ENCODE results near the gene LRRC4C. TPM values are rescaled to one million over a fixed set of nuclear protein-coding genes. Genes with fewer than 3 reads are reported as not detected.

Gene LRRC4C
- total RNA-seq, 1 experiment from 2014 or later = 0.13 TPM

GRCh38 chr11:41289408-41289807 lies 170.0 kb downstream of the LRRC4C start:
- Histone ChIP-seq H3K14ac (ENCODE audit: insufficient read depth, low read length) (no peak overlapping the region), H3K27me3 (ENCODE audit: insufficient read depth, low read length) (no peaks in the 10 kb centered on the region), H4K8ac (replicated peaks; ENCODE audit: insufficient read length, low read depth, low read length) (no peak overlapping the region), H3K79me2 (ENCODE audit: insufficient read depth, low read length) (no peaks in the 10 kb centered on the region), H2BK120ac (ENCODE audit: low read depth, low read length, poor library complexity, severe bottlenecking) (no peak overlapping the region), H2AFZ (ENCODE audit: low read length) (no peak overlapping the region), H3K23ac (ENCODE audit: insufficient read length, low read depth, low read length) (no peak overlapping the region), H3K23me2 (ENCODE audit: insufficient read length, low read depth, low read length, poor library complexity, severe bottlenecking) (no peaks in the 10 kb centered on the region), H3K4ac (ENCODE audit: low read depth, low read length) (no peak overlapping the region), H3K27ac (ENCODE audit: insufficient read length, low read depth, low read length) (no peak overlapping the region), H2BK12ac (ENCODE audit: insufficient read length, low read depth, low read length) (no peak overlapping the region), H3K79me1 (ENCODE audit: insufficient read depth, low read depth, low read length, poor library complexity, severe bottlenecking) (no peaks in the 10 kb centered on the region), H4K91ac (ENCODE audit: insufficient read length, low read depth, low read length) (no peak overlapping the region), H2BK15ac (ENCODE audit: low read depth, low read length) (no peak overlapping the region), H3K9ac (ENCODE audit: extremely low read depth, insufficient read length, low read length) (no peak overlapping the region), H3K56ac (ENCODE audit: insufficient read length, low read depth, low read length) (no peak overlapping the region), H3K4me1 (ENCODE audit: insufficient read depth, low read length) (no peaks in the 10 kb centered on the region), H4K5ac (ENCODE audit: insufficient read length, low read depth, low read length) (no peak overlapping the region), H3K18ac (ENCODE audit: insufficient read length, low read depth, low read length) (no peak overlapping the region), H2BK20ac (ENCODE audit: low read depth, low read length, poor library complexity, severe bottlenecking) (no peak overlapping the region), H2BK5ac (ENCODE audit: insufficient read length, low read length) (no peak overlapping the region), H3T11ph (ENCODE audit: low read length) (no peak overlapping the region), H4K20me1 (ENCODE audit: control insufficient read depth, insufficient read depth, insufficient read length) (no peaks in the 10 kb centered on the region), H3K4me2 (ENCODE audit: insufficient read depth, insufficient read length, low read length) (no peak overlapping the region), H2AK5ac (ENCODE audit: insufficient read length, low read length) (no peak overlapping the region), H3K9me3 (ENCODE audit: control insufficient read depth, low read depth, low read length) (no peaks in the 10 kb centered on the region)
- H3K4me3 Mint-ChIP-seq = no peak overlapping the region
- H3K27ac Mint-ChIP-seq = peak overlapping the region in 1 of 3 experiments; percentile 3; a peak in 2 of 7 replicates
- 0 out of 3 replicates have a peak, but pooled peaks have one; percentile 18 for TF ChIP-seq CTCF (conservative IDR thresholded peaks at IDR 0.05)
- no peak for DNase-seq
- H3K36me3 Mint-ChIP-seq (ENCODE audit: insufficient read depth in 1 of 3, low read depth in 3 of 3) = no peaks in the 10 kb centered on the region
- H3K4me1 Mint-ChIP-seq = peaks cover 0 to 2% of the 10 kb centered on the region in 2 experiments; a peak in 1 of 4 replicates
- H3K9me3 Mint-ChIP-seq = no peaks in the 10 kb centered on the region
- WGBS (ENCODE audit: extremely low coverage, insufficient read length, low lambda C conversion rate) = no CpG with 5 or more reads among the region's 3 CpGs
- no peaks in the 10 kb centered on the region for H3K27me3 Mint-ChIP-seq (ENCODE audit: low read depth)

All from H9 (cell line).